HG02571 (cell line): ENCODE measurements around the gene UAP1L1.
A peak's percentile ranks its signal among the peaks of the same experiment; 100 is the strongest.

ENCODE experiments used
- ATAC-seq: cut with Tn5 transposase; IDR thresholded peaks from one replicate; pipeline ENCODE4 v1.9.1; 2021; ENCODE audit warnings: mild to moderate bottlenecking, moderate library complexity; ENCODE audit not compliant: unreplicated experiment

The UAP1L1 gene

GRCh38 chr9:137089232-137089947, 12.1 kb downstream of the UAP1L1 start:
- ATAC-seq, result no peak

GRCh38 chr9:137095664-137096517, 18.6 kb downstream of the UAP1L1 start:
- ATAC-seq, result peak; percentile 62

- ATAC-seq, result no peak
Observed at GRCh38 chr9:137096785-137097546, 19.6 kb downstream of the UAP1L1 start.

GRCh38 chr9:137097761-137098462, 20.6 kb downstream of the UAP1L1 start:
- no peak for ATAC-seq

GRCh38 chr9:137099231-137099630, 21.9 kb downstream of the UAP1L1 start:
- no peak for ATAC-seq

- ATAC-seq, result no peak
Observed at GRCh38 chr9:137103206-137103999, 26.1 kb downstream of the UAP1L1 start.

GRCh38 chr9:137105814-137106661, 28.7 kb downstream of the UAP1L1 start:
- no peak for ATAC-seq

GRCh38 chr9:137106662-137107250, 29.4 kb downstream of the UAP1L1 start:
- no peak for ATAC-seq

- no peak for ATAC-seq
Observed at GRCh38 chr9:137107312-137107921, 30.1 kb downstream of the UAP1L1 start.

GRCh38 chr9:137107982-137108381, 30.7 kb downstream of the UAP1L1 start:
- no peak for ATAC-seq

GRCh38 chr9:137108608-137109249, 31.4 kb downstream of the UAP1L1 start:
- no peak for ATAC-seq

GRCh38 chr9:137109250-137110146, 32.2 kb downstream of the UAP1L1 start:
- ATAC-seq, result no peak

GRCh38 chr9:137110147-137110910, 33.0 kb downstream of the UAP1L1 start:
- no peak for ATAC-seq

- no peak for ATAC-seq
Observed at GRCh38 chr9:137110911-137111787, 33.8 kb downstream of the UAP1L1 start.
